ENCODE measurements around the gene DDX24.

DDX24 gene

GRCh38 chr14:94048691-94049624, 32.0 kb downstream of the DDX24 start:
- DNase-seq (ENCODE audit: low read depth) = no peak

- no peak for DNase-seq (ENCODE audit: low read depth)
Measured at GRCh38 chr14:94047581-94047980, 33.4 kb downstream of the DDX24 start.

GRCh38 chr14:94046696-94047250, 34.2 kb downstream of the DDX24 start:
- DNase-seq (ENCODE audit: low read depth) = no peak

- DNase-seq (ENCODE audit: low read depth) = no peak
Measured at GRCh38 chr14:94045563-94046345, 35.2 kb downstream of the DDX24 start.

GRCh38 chr14:94045101-94045500, 35.9 kb downstream of the DDX24 start:
- no peak for DNase-seq (ENCODE audit: low read depth)

- no peak for DNase-seq (ENCODE audit: low read depth)
Measured at GRCh38 chr14:94044476-94045091, 36.4 kb downstream of the DDX24 start.

GRCh38 chr14:94043756-94044475, 37.1 kb downstream of the DDX24 start:
- no peak for DNase-seq (ENCODE audit: low read depth)

GRCh38 chr14:94043111-94043755, 37.8 kb downstream of the DDX24 start:
- DNase-seq (ENCODE audit: low read depth) = no peak

- DNase-seq (ENCODE audit: low read depth) = no peak
Measured at GRCh38 chr14:94042433-94043091, 38.4 kb downstream of the DDX24 start.

GRCh38 chr14:94041551-94042346, 39.3 kb downstream of the DDX24 start:
- DNase-seq (ENCODE audit: low read depth) = no peak

- DNase-seq (ENCODE audit: low read depth) = no peak
Measured at GRCh38 chr14:94040796-94041195, 40.2 kb downstream of the DDX24 start.

- DNase-seq (ENCODE audit: low read depth) = no peak
Measured at GRCh38 chr14:94040247-94040646, 40.8 kb downstream of the DDX24 start.

- no peak for DNase-seq (ENCODE audit: low read depth)
Measured at GRCh38 chr14:94038921-94039629, 41.9 kb downstream of the DDX24 start.

- DNase-seq (ENCODE audit: low read depth) = no peak
Measured at GRCh38 chr14:94038510-94038909, 42.5 kb downstream of the DDX24 start.

- DNase-seq (ENCODE audit: low read depth) = no peak
Measured at GRCh38 chr14:94037954-94038353, 43.0 kb downstream of the DDX24 start.

GRCh38 chr14:94036313-94037167, 44.5 kb downstream of the DDX24 start:
- DNase-seq (ENCODE audit: low read depth) = peak; percentile 61

GRCh38 chr14:94034886-94035285, 46.1 kb downstream of the DDX24 start:
- DNase-seq (ENCODE audit: low read depth) = no peak

- no peak for DNase-seq (ENCODE audit: low read depth)
Measured at GRCh38 chr14:94031883-94032279, 49.1 kb downstream of the DDX24 start.
